IMR-90 (cell line): Measurements from ENCODE around the gene HOXB6. TPM values are rescaled to one million over a fixed set of nuclear protein-coding genes. Genes with fewer than 3 reads are reported as not detected.

ENCODE experiments used
- ATAC-seq: fragments of 200-7000 bp; cut with Tn5 transposase; 2 replicates; pipeline ENCODE4 v1.9.1; 2020; ENCODE audit warnings: low read depth, mild to moderate bottlenecking, moderate library complexity
- BruUV-seq: library from RNA; stranded (reverse); fragments of 400-500 nt; replicated peaks from 2 replicates; lab custom pipeline; 2021; lab: Mats Ljungman, UMichigan
- CTCF ChIA-PET: fragments of 300-600 bp; formaldehyde crosslinking; extraction: SDS; loops from one replicate; lab custom pipeline; 2021; ENCODE audit warnings: antibody characterized with exemption; lab: Yijun Ruan, JAX
- POLR2A ChIA-PET: fragments of 300-600 bp; sonication (Branson Sonifier 250); formaldehyde crosslinking; loops from one replicate; lab custom pipeline; 2022; ENCODE audit warnings: antibody characterized with exemption; ENCODE audit not compliant: unreplicated experiment; lab: Charles Lee
- DNase-seq: peaks from one replicate; pipeline ENCODE4 v3.0.0; 2013
- H2AFZ ChIP-seq: replicated peaks from 2 replicates; pipeline ENCODE3; 2013; ENCODE audit warnings: low read length, mild to moderate bottlenecking; ENCODE audit not compliant: poor library complexity
- H2AK5ac ChIP-seq: 2 replicates; pipeline ENCODE4 v1.6.1; 2013; ENCODE audit warnings: low read depth, low read length, inconsistent platforms
- H2AK9ac ChIP-seq: replicated peaks from 2 replicates; pipeline ENCODE3; 2013; ENCODE audit warnings: mild to moderate bottlenecking, low read depth, low read length, moderate library complexity; ENCODE audit not compliant: poor library complexity
- H2BK120ac ChIP-seq: 2 replicates; pipeline ENCODE4 v1.6.1; 2013; ENCODE audit warnings: low read depth, low read length, inconsistent platforms
- H2BK15ac ChIP-seq: 3 replicates; pipeline ENCODE4 v1.6.1; 2013; ENCODE audit warnings: low read depth, low read length, inconsistent platforms
- H2BK20ac ChIP-seq: 2 replicates; pipeline ENCODE4 v1.6.1; 2013; ENCODE audit warnings: low read depth, mild to moderate bottlenecking, inconsistent platforms, low read length, moderate library complexity
- H2BK5ac ChIP-seq: 2 replicates; pipeline ENCODE4 v1.6.1; 2013; ENCODE audit warnings: mild to moderate bottlenecking, low read depth, low read length, inconsistent platforms; ENCODE audit not compliant: poor library complexity, severe bottlenecking
- H3K14ac ChIP-seq: replicated peaks from 2 replicates; pipeline ENCODE4 v1.6.1; 2013; ENCODE audit warnings: low read depth, low read length, inconsistent platforms
- H3K18ac ChIP-seq: 2 replicates; pipeline ENCODE4 v1.6.1; 2013; ENCODE audit warnings: low read depth, low read length, control low read depth
- H3K23ac ChIP-seq: 2 replicates; pipeline ENCODE4 v1.6.1; 2013; ENCODE audit warnings: low read depth, low read length, inconsistent platforms
- H3K27ac ChIP-seq: 2 replicates; pipeline ENCODE4 v1.5.1; 2013; ENCODE audit warnings: mild to moderate bottlenecking, control low read depth, low read length; ENCODE audit not compliant: insufficient read depth
- H3K27me3 ChIP-seq: 2 replicates; pipeline ENCODE4 v1.6.1; 2013; ENCODE audit warnings: low read length; ENCODE audit not compliant: control insufficient read depth, insufficient read depth
- H3K36me3 ChIP-seq: 2 replicates; pipeline ENCODE4 v1.6.1; 2013; ENCODE audit warnings: low read length, mixed read lengths; ENCODE audit not compliant: control insufficient read depth, insufficient read depth
- H3K4ac ChIP-seq: 2 replicates; pipeline ENCODE4 v1.6.1; 2013; ENCODE audit warnings: low read depth, low read length, inconsistent platforms
- H3K4me1 ChIP-seq: 2 replicates; pipeline ENCODE4 v1.6.1; 2013; ENCODE audit warnings: low read length, mixed read lengths; ENCODE audit not compliant: control insufficient read depth, insufficient read depth
- H3K4me2 ChIP-seq: 2 replicates; pipeline ENCODE4 v1.6.1; 2013; ENCODE audit warnings: low read depth, mild to moderate bottlenecking, control low read depth, low read length, moderate library complexity
- H3K4me3 ChIP-seq: 2 replicates; pipeline ENCODE4 v1.5.1; 2013; ENCODE audit warnings: low read depth, mild to moderate bottlenecking, control low read depth, low read length, moderate library complexity; ENCODE audit not compliant: insufficient read depth
- H3K56ac ChIP-seq: 2 replicates; pipeline ENCODE4 v1.6.1; 2013; ENCODE audit warnings: low read length, inconsistent platforms; ENCODE audit not compliant: insufficient read depth; ENCODE audit errors: extremely low read depth
- H3K79me1 ChIP-seq, 2 experiments: 2 replicates each; pipeline ENCODE4 v1.6.1; 2013; ENCODE audit warnings: low read length in 2 of 2, inconsistent platforms in 1 of 2, low read depth in 1 of 2
- H3K9ac ChIP-seq: 2 replicates; pipeline ENCODE4 v1.6.1; 2013; ENCODE audit warnings: low read depth, low read length, control low read depth
- H3K9me1 ChIP-seq: 2 replicates; pipeline ENCODE4 v1.6.1; 2013; ENCODE audit warnings: low read length, inconsistent platforms; ENCODE audit not compliant: insufficient read depth
- H3K9me3 ChIP-seq: 2 replicates; pipeline ENCODE4 v1.6.1; 2013; ENCODE audit warnings: low read length; ENCODE audit not compliant: control insufficient read depth, insufficient read depth
- H4K20me1 ChIP-seq: 2 replicates; pipeline ENCODE4 v1.6.1; 2013; ENCODE audit warnings: low read length, inconsistent platforms; ENCODE audit not compliant: insufficient read depth
- H4K5ac ChIP-seq: 2 replicates; pipeline ENCODE4 v1.6.1; 2013; ENCODE audit warnings: mild to moderate bottlenecking, low read depth, low read length, control low read depth
- H4K8ac ChIP-seq, 2 experiments: 2 replicates each; pipeline ENCODE4 v1.6.1; 2013; ENCODE audit warnings: low read depth in 2 of 2, low read length in 2 of 2, control low read depth in 1 of 2, inconsistent platforms in 1 of 2
- H4K91ac ChIP-seq: 2 replicates; pipeline ENCODE4 v1.6.1; 2013; ENCODE audit warnings: low read depth, low read length, inconsistent platforms; ENCODE audit not compliant: insufficient read depth
- CEBPB ChIP-seq: IDR thresholded peaks from 2 replicates; pipeline ENCODE4 v1.6.1; 2012; ENCODE audit warnings: low read depth, low read length, improper control_type of control experiment
- MAZ ChIP-seq: IDR thresholded peaks from 2 replicates; pipeline ENCODE4 v1.6.1; 2012; ENCODE audit warnings: low read depth, mild to moderate bottlenecking, low read length, improper control_type of control experiment, moderate library complexity, borderline replicate concordance
- MXI1 ChIP-seq: IDR thresholded peaks from 2 replicates; pipeline ENCODE4 v1.6.1; 2012; ENCODE audit warnings: low read depth, mild to moderate bottlenecking, low read length, moderate library complexity, borderline replicate concordance
- NFE2L2 ChIP-seq: fragments of 150-350 bp; IDR thresholded peaks from 2 replicates; pipeline ENCODE4 v1.6.1; 2016; ENCODE audit warnings: low read depth, mild to moderate bottlenecking, low read length
- POLR2A ChIP-seq: IDR thresholded peaks from 2 replicates; pipeline ENCODE4 v1.6.1; 2012; ENCODE audit warnings: mild to moderate bottlenecking, low read depth, low read length
- RCOR1 ChIP-seq: IDR thresholded peaks from 2 replicates; pipeline ENCODE4 v1.6.1; 2012; ENCODE audit warnings: mild to moderate bottlenecking, low read length, improper control_type of control experiment; ENCODE audit not compliant: insufficient replicate concordance
- SMC3 ChIP-seq: fragments of 150-350 bp; IDR thresholded peaks from 2 replicates; pipeline ENCODE4 v1.6.1; 2016; ENCODE audit warnings: low read depth, mild to moderate bottlenecking, antibody characterized with exemption, low read length, moderate library complexity
- WGBS, 2 experiments: methylation state at CpG; one replicate each; pipeline versions ENCODE4 v1.1.5 to v1.1.7; 2013; ENCODE audit warnings: missing lambda C conversion rate in 2 of 2; ENCODE audit not compliant: insufficient read length in 1 of 2; ENCODE audit errors: extremely low coverage in 2 of 2; 5-methylcytosine and 5-hydroxymethylcytosine counted together
- dilution Hi-C: fragments of 300-500 bp; cut with HindIII; formaldehyde crosslinking; loops from one replicate; pipeline ENCODE4 v1.14.3; 2018; ENCODE audit warnings: low sequenced_read_pairs; ENCODE audit not compliant: unreplicated experiment
- in situ Hi-C: fragments of 300-500 bp; cut with MboI; formaldehyde crosslinking; loops from 3 replicates; pipeline ENCODE4 v1.14.3; 2019; ENCODE audit warnings: low sequenced_read_pairs, inconsistent platforms, mixed read lengths
- intact Hi-C: fragments of 100-400 bp; cut with micrococcal nuclease; formaldehyde crosslinking; loops from 2 replicates; pipeline ENCODE4 v1.10.0; 2022
- polyA plus RNA-seq, 3 experiments: library from polyadenylated mRNA; depleted of rRNA; stranded (reverse); fragments of >200 nt; gene quantifications; 2 replicates each; pipeline ENCODE4 v1.2.3, GENCODE V29; 2012; ENCODE audit warnings: low replicate concordance in 1 of 3
- total RNA-seq: library from RNA; depleted of rRNA; stranded (reverse); fragments of >200 nt; gene quantifications from 2 replicates; pipeline ENCODE4 v1.2.3, GENCODE V29; 2012
- TF ChIP-seq, protein P1 (sequence below): fragments of 150-350 bp; IDR thresholded peaks from 2 replicates; pipeline ENCODE4 v1.6.1; 2017; ENCODE audit warnings: mild to moderate bottlenecking, antibody characterized with exemption, low read length, low read depth
- TF ChIP-seq, protein P2 (sequence below): conservative IDR thresholded peaks from 2 replicates; pipeline ENCODE4 v1.5.1; 2012; ENCODE audit warnings: mild to moderate bottlenecking, low read depth, low read length, improper control_type of control experiment

The HOXB6 gene
- total and polyA plus RNA-seq, 2 of the 4 experiments (the other 2 are of a cell fraction) = 11.1 to 42.2 TPM

DNA sequence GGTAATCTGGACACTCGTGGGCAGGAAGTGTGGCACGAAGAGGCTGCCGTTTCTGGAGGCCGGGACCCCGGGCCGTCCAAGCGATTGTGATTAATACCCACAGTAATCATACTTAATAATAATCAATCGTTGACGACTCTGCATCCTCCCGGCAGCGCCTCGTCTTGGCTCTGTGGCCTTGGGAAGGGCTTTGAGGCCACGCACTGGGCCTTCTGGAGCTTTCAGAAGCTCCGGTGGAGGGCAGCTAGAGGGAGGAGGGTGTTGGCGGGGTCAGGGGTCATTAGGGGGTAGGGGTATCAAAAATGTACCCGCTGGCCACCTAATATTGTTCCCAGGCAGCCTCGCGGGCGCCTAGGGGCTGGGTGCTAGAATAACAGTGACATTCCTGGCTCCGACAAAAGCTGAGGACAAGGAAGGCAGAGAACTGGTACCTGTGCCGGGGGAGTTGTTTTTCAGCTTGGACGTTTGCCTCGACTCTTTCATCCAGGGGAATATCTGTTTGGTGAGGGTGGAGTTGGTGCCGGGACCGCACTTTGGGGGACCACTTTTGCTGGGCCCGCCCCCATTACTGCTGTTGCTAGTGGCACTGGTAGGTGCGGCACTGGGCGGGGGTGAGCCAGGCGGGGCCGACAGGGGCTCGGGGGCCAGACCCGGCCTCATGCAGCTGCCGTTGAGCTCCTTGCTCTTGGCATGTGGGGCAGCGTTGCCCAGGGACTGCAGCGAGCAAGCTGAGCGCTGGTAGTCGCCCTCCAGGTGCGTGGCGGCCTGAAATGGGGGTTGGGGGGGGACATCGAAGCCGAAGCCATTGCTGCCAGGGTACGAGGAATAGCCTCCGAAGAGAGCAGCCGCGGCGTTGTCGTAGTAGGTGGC lies 53.0 kb downstream of the HOXB6 start:
- CTCF ChIA-PET = no interaction called here
- H4K91ac ChIP-seq = peak overlapping the region; percentile 88

More for the DNA sequence above, 53.0 kb downstream of the HOXB6 start:
- Histone ChIP-seq H4K8ac (peak overlapping the region; percentile 76 to 89), H2BK20ac (peak overlapping the region; percentile 26), H2AFZ (peak overlapping the region; percentile 24), H3K27ac (peak overlapping the region; percentile 96), H2BK120ac (peak overlapping the region; percentile 89), H2BK5ac (peak overlapping the region; percentile 93), H2AK5ac (peak overlapping the region; percentile 59), H2AK9ac (peak overlapping the region; percentile 66), H2BK15ac (peak overlapping the region; percentile 54; the same call in 2 of the 3 replicates), H3K27me3 (no peaks in the 10 kb centered on the region), H3K4ac (peak overlapping the region; percentile 94), H3K23ac (peak overlapping the region; percentile 91), H3K14ac (peak overlapping the region; percentile 83), H3K4me2 (peak overlapping the region; percentile 68), H3K36me3 (peaks cover 33% of the 10 kb centered on the region), H3K4me3 (peak overlapping the region; percentile 2; the same call in 1 of the 2 replicates), H3K4me1 (peaks cover 42% of the 10 kb centered on the region), H4K5ac (peak overlapping the region; percentile 66), H3K79me1 (peaks cover 4 to 9% of the 10 kb centered on the region in 2 experiments; a peak in 2 of 4 replicates), H3K18ac (peak overlapping the region; percentile 58), H3K9me3 (no peaks in the 10 kb centered on the region), H4K20me1 (0 out of 2 replicates have a peak, but pooled peaks cover under 1% of the 10 kb centered on the region), H3K56ac (peak overlapping the region; percentile 73), H3K9ac (peak overlapping the region; percentile 73), H3K9me1 (no peaks in the 10 kb centered on the region)
- POLR2A ChIA-PET = interaction anchor here (0.7 to 1.3 kb wide), 3 partner anchors 31 to 60 kb away, joined by 3 to 5 read pairs (median 4); no protein-coding TSS in a partner anchor
- TF ChIP-seq SMC3 (no peak), NFE2L2 (no peak), POLR2A (no peak), MXI1 (no peak), RCOR1 (no peak), CEBPB (no peak), MAZ (no peak; the same call in 1 of the 2 replicates)
- TF ChIP-seq, protein P1, sequence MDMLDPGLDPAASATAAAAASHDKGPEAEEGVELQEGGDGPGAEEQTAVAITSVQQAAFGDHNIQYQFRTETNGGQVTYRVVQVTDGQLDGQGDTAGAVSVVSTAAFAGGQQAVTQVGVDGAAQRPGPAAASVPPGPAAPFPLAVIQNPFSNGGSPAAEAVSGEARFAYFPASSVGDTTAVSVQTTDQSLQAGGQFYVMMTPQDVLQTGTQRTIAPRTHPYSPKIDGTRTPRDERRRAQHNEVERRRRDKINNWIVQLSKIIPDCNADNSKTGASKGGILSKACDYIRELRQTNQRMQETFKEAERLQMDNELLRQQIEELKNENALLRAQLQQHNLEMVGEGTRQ = no peak
- TF ChIP-seq, protein P2, sequence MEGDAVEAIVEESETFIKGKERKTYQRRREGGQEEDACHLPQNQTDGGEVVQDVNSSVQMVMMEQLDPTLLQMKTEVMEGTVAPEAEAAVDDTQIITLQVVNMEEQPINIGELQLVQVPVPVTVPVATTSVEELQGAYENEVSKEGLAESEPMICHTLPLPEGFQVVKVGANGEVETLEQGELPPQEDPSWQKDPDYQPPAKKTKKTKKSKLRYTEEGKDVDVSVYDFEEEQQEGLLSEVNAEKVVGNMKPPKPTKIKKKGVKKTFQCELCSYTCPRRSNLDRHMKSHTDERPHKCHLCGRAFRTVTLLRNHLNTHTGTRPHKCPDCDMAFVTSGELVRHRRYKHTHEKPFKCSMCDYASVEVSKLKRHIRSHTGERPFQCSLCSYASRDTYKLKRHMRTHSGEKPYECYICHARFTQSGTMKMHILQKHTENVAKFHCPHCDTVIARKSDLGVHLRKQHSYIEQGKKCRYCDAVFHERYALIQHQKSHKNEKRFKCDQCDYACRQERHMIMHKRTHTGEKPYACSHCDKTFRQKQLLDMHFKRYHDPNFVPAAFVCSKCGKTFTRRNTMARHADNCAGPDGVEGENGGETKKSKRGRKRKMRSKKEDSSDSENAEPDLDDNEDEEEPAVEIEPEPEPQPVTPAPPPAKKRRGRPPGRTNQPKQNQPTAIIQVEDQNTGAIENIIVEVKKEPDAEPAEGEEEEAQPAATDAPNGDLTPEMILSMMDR = no peak
- ATAC-seq = no peak
- in situ Hi-C loops (no loop called here), dilution Hi-C loops (no loop called here), intact Hi-C loops (no loop called here)
- peak; percentile 32 for DNase-seq
- BruUV-seq = no TSS peak
- WGBS, 2 experiments = 2% methylated on average over 13 of the region's 47 CpGs; no CpG with 5 or more reads in 1 of the 2 experiments
